Activated T-cell treated with anti-CD3 and anti-CD28 coated beads, Interleukin-2, amount 50 U/mL, for 4 hours (primary cell): ENCODE results near the gene SCRT2. TPM values are rescaled to one million over a fixed set of nuclear protein-coding genes. Genes with fewer than 3 reads are reported as not detected.
"Not testable (repeated sequence)": the region's sequence is repeated elsewhere in the genome, so short reads cannot be mapped to it uniquely, and the experiment has no call there.

Experiments
- ATAC-seq, 2 donors: fragments of 200-7000 bp; cut with Tn5 transposase; one replicate each; pipeline ENCODE4 v1.10.0; 2021
- DNase-seq: peaks from one replicate; pipeline ENCODE4 v3.0.0-alpha.2; 2020
- H3K27me3 Mint-ChIP-seq: one replicate; pipeline ENCODE4 v1.8.0; 2021; ENCODE audit warnings: low read depth, mixed read lengths
- H3K36me3 Mint-ChIP-seq: one replicate; pipeline ENCODE4 v1.8.0; 2022; ENCODE audit warnings: mixed read lengths; ENCODE audit not compliant: insufficient read depth
- H3K4me1 Mint-ChIP-seq: one replicate; pipeline ENCODE4 v1.8.0; 2021; ENCODE audit warnings: low read depth, mixed read lengths
- H3K4me3 Mint-ChIP-seq: one replicate; pipeline ENCODE4 v1.8.0; 2021; ENCODE audit warnings: mild to moderate bottlenecking, moderate library complexity, mixed read lengths
- H3K9me3 Mint-ChIP-seq: one replicate; pipeline ENCODE4 v1.8.0; 2021; ENCODE audit warnings: mixed read lengths
- total RNA-seq, 3 donors: library from RNA; stranded (reverse); gene quantifications; one replicate each; pipeline ENCODE4 v1.2.1, GENCODE V29; 2021

SCRT2 gene
- not detected for total RNA-seq

DNA sequence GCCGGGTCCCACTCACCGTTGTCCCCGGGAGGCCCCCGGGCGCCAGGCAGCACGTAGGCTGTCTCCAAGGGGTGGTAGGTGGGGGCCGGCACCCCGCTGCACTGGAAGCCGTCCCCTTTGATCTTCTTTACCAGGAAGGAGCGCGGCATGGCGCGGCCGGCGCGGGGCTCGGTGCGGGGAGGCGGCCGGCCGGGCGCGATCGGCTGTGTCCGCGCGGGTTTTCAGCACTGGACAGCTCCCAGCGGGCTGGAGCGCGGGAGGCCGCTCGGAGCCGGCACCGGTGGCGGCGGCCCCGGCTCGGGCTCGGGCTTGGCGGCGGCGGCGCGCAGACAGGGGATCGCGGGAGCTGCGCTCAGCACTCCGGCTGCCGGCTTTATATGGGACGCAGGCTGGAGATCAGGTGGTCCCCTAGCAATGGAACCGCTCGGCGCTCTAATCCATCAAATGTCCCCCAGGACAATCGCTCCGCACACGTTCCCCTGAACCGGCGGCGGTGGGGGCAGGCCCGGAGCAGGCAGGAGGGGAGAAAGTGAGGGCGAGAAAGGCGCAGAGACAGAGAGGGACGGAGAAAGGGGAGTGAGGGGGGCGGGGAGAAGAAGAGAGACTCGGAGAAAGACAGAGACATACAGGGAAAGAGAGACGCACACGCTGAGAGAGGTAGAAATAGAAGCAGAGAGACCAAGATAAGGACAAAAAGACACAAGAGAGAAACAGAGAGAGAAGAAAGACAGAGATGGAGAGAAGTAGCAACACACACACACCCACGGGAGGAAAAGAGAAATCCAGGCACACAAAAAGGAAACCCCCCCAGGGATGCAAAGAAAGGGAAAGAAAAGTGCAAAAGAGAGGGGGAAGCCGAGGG, at the start of gene SCRT2:
Gene SCRT2 (minus strand): TSS at position 350 of the 862 bp plus-strand sequence. CDS start 201 bp downstream, at position 149.
- H3K36me3 Mint-ChIP-seq: no peaks in the 10 kb centered on the region
- DNase-seq (peak; percentile 54), ATAC-seq (peak; percentile 81 to 89)
- peak within 1 kb of the TSS; percentile 1 for H3K4me3 Mint-ChIP-seq
- peaks cover 82% of the 10 kb centered on the region for H3K27me3 Mint-ChIP-seq
- peaks cover 6% of the 10 kb centered on the region for H3K4me1 Mint-ChIP-seq
- H3K9me3 Mint-ChIP-seq: no peaks in the 10 kb centered on the region

DNA sequence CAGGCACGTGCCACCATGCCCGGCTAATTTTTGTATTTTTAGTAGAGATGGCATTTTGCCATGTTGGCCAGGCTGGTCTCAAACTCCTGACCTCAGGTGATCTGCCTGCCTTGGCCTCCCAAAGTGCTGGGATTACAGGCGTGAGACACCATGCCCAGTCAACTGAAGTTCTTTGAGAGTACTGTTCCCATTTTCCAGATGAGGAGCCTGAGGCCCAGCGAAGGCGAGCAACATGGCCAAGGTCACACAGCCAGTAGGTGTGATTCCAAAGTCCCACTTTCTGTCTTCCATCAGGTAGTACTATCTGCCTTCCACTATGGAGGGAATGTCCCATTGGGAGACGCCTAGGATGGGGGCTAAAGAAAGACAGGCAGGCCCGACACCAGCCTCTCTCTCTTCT, 49.2 kb upstream of the SCRT2 start:
- not testable (repeated sequence) for ATAC-seq, H3K4me1 Mint-ChIP-seq, H3K36me3 Mint-ChIP-seq, H3K4me3 Mint-ChIP-seq, H3K9me3 Mint-ChIP-seq, DNase-seq
- H3K27me3 Mint-ChIP-seq: peaks cover 62% of the 10 kb centered on the region

DNA sequence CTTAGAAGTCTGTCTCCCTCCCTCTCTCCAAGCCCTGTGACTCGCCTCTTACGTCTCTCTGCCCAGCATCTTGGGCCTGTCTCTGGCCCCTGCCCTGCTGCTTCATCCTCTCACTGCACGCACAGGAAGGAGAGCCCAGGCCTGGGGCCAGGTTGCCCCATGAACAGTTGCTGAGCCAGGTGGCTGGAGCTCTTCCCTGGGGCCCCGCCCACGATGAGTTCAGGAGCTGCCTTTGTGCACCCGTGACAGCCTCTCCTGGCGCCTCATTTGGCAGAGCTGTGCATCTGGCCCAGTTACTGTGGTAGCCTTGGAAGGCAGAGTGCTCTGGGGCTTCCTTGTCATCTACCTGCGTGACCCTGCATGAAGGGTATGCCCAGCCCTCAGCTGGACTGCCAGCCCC, 48.2 kb upstream of the SCRT2 start:
- no peak overlapping the region for H3K4me3 Mint-ChIP-seq
- ATAC-seq: no peak
- no peaks in the 10 kb centered on the region for H3K36me3 Mint-ChIP-seq
- peaks cover 59% of the 10 kb centered on the region for H3K27me3 Mint-ChIP-seq
- DNase-seq: no peak
- H3K4me1 Mint-ChIP-seq: peaks cover 3% of the 10 kb centered on the region
- H3K9me3 Mint-ChIP-seq: no peaks in the 10 kb centered on the region

DNA sequence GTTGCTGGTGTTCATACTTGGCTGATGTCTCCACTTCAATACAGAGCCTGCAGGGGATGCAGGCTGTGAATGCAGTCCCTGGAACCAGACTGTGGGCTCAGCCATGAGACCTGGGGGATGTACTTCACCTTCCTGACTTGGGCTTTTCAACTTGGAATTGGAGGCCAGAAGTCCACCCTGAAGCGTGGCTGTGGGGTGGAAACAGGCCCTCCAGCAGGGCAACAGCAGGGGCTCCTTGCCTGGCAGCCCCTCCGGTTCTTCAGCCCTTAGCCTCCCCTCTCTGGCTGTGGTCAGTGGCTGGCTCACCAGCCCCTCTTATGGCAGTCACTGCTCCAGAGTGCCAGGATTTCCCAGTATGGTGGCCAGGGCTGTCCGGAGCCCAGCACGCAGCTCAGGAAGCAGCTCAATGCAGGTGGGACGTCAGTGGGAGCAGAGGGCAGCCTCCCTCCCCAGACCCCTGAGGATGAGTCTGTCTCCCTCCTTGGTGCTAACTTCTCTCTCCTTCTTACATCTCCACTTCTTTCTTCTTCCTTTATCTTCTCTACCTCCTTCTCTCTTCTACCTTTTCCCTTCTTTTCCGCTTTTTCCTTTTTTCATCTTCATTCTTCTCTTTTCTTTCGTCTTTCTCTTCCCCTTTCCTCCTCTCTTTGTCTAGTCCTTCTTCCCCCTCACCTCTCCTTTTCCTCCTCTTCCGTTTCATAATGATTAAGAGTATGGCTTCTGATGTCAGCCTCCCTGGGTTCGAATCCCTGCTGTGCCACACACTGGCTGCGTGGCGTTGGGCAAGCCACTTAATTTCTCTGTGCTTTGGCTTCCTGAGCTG, 47.4 kb upstream of the SCRT2 start:
- Mint-ChIP-seq H3K4me1 (no peaks in the 10 kb centered on the region), H3K27me3 (peaks cover 60% of the 10 kb centered on the region)
- no peak for ATAC-seq

DNA sequence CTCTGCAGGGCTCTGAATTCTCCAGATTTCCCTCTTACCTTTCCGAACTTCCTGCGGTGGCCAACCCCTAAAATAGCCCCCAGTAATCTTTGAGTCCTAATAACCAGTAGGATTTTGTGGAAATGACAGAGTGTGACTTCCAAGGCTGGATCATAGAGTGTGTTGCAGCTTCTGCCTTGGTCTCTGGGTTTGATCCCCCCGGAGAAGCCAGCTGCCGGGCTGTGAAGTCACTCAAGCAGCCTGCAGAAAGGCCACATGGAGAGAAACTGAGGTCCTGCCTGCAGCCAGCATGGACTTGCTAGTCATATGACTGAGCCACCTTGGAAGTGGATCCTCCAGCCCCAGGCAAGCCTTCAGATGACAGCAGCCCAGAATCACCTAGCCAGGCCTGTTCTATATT, 46.3 kb upstream of the SCRT2 start:
- DNase-seq: no peak
- Mint-ChIP-seq H3K4me1 (no peaks in the 10 kb centered on the region), H3K27me3 (peaks cover 64% of the 10 kb centered on the region), H3K36me3 (no peaks in the 10 kb centered on the region), H3K4me3 (no peak overlapping the region), H3K9me3 (no peaks in the 10 kb centered on the region)
- ATAC-seq: no peak

More for the DNA sequence above, 47.4 kb upstream of the SCRT2 start:
- Mint-ChIP-seq H3K36me3 (no peaks in the 10 kb centered on the region), H3K4me3 (no peak overlapping the region), H3K9me3 (no peaks in the 10 kb centered on the region)
- DNase-seq: no peak

DNA sequence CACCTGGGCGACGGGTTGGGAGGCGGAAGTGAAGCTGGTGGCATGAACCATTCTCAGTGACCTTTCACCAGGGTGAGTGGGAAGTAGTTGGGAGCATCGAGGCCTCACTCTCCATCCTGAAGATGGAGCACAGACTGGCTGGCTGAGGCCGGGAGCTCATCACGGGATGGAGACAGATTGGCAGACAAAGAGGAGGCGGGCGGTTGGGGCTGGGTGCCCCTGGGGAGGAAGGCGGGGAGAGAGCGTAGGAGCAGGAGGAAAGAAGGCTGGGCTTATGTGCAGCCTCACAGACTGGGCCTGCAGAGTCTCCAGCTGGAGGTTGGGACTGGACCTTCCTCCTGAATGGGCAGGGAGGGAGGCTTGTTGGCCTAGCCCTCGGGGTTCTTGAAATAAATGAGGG, 44.2 kb upstream of the SCRT2 start:
- Mint-ChIP-seq H3K36me3 (no peaks in the 10 kb centered on the region), H3K9me3 (no peaks in the 10 kb centered on the region), H3K27me3 (peaks cover 48% of the 10 kb centered on the region), H3K4me3 (no peak overlapping the region), H3K4me1 (no peaks in the 10 kb centered on the region)
- DNase-seq (no peak), ATAC-seq (no peak)

DNA sequence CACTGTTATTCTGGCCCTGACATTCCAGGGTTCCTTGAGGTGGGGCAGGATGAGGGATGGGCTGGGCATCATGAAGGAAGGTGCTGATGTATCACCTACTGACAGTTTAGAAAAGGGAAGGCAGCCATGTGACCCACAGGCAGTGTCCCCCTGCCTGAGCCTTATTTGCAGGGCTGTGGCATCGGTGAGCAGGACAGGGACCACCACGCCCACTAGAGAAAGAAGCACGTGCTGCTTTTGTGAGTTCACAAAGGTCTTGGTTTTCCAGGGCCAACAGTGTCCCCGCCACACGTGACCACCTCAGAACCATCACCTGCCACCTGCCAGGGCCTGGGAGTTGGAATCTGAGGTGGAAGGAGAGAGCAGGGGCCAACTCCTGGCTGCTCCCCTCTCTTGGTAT, 43.5 kb upstream of the SCRT2 start:
- no peak for DNase-seq
- Mint-ChIP-seq H3K27me3 (peaks cover 44% of the 10 kb centered on the region), H3K9me3 (no peaks in the 10 kb centered on the region), H3K4me3 (no peak overlapping the region), H3K4me1 (no peaks in the 10 kb centered on the region), H3K36me3 (no peaks in the 10 kb centered on the region)
- no peak for ATAC-seq

DNA sequence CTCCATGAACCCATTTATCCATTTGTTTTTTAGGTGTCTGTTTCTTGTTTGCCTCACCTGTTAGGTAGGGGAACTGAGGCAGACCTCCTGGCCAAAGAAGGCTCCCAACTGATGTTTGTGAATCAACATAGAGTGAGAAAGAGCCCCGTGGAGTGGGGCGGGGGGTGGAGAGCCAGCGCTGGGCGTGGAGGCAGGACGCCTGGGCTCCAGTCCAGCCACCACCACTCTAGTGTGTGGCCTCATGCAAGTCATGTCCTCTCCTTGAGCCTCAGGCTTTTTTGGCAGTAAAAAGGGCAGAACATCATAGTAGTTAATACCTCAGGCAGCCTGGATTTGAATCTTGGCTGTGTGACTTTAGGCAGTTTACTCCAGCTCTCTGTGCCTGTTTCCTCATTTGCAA, 42.2 kb upstream of the SCRT2 start:
- Mint-ChIP-seq H3K4me3 (no peak overlapping the region), H3K9me3 (peaks cover 6% of the 10 kb centered on the region), H3K36me3 (no peaks in the 10 kb centered on the region), H3K27me3 (peaks cover 38% of the 10 kb centered on the region), H3K4me1 (no peaks in the 10 kb centered on the region)
- DNase-seq: no peak
- ATAC-seq: no peak

DNA sequence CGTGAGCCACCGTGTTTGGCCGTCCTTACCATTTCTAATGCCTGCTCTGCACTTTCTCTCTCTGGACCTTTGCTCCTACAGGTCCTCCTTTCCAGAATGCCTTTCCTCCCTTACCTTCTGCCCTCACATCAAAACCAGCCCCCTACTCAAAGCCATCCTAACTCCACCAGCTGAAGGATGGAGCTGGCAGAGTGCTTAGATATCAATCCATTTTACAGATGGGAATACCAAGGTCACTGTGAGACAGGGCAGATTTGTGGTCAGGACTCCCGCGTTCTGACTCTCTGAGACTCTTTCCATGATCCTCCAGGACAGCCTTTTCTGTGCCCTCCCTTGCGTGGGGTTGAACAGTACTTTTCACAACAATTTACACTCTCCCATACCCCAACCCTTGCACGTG, 41.7 kb upstream of the SCRT2 start:
- no peak for DNase-seq
- H3K4me3 Mint-ChIP-seq: no peak overlapping the region
- H3K9me3 Mint-ChIP-seq: peaks cover 6% of the 10 kb centered on the region
- no peak for ATAC-seq
- H3K4me1 Mint-ChIP-seq: no peaks in the 10 kb centered on the region
- H3K36me3 Mint-ChIP-seq: no peaks in the 10 kb centered on the region
- H3K27me3 Mint-ChIP-seq: peaks cover 39% of the 10 kb centered on the region

DNA sequence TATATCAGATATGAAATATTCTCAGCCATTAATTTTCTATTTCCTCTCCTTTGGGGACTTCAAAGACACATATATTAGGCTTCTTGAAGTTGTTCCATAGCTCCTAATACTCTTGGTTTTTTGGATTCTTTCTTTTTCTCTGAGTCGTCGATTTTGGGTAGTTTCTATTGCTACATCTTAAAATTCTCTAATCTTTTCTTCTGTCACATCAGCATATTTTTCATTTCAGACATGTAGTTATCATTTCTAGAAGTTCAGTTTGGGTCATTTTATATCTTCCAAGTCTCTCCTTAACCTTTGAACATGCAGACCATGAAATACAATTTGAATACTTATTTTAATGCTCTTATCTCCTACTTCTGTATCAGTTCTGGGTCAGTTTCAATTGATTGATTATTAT, 38.9 kb upstream of the SCRT2 start:
- H3K36me3 Mint-ChIP-seq: no peaks in the 10 kb centered on the region
- no peak overlapping the region for H3K4me3 Mint-ChIP-seq
- H3K4me1 Mint-ChIP-seq: peaks cover under 1% of the 10 kb centered on the region
- H3K9me3 Mint-ChIP-seq: peaks cover 6% of the 10 kb centered on the region
- DNase-seq (no peak), ATAC-seq (no peak)
- H3K27me3 Mint-ChIP-seq: peaks cover 38% of the 10 kb centered on the region

DNA sequence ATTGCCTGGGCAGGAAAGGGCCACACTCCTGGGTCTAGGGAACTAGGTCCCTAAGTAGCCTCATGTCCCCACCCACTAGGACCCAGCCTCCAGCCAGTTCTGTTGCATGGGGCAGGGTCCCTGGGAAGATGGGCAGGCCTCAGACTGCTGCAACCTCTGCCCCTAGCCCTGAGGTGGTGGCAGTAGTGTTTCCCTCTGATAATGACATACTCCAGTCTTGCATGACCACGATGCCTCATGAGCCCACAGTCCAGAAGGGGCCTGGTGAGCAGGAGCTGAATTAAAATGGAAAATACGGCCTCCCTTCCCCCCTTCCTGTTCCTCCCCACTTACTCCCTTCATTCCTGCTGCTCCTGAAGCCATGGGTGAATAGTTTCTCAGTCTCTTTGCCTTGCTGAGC, 36.0 kb upstream of the SCRT2 start:
- H3K27me3 Mint-ChIP-seq: peaks cover 30% of the 10 kb centered on the region
- no peak for ATAC-seq
- no peaks in the 10 kb centered on the region for H3K36me3 Mint-ChIP-seq
- DNase-seq: no peak
- peaks cover 2% of the 10 kb centered on the region for H3K4me1 Mint-ChIP-seq
- H3K9me3 Mint-ChIP-seq: peaks cover 12% of the 10 kb centered on the region
- H3K4me3 Mint-ChIP-seq: no peak overlapping the region

DNA sequence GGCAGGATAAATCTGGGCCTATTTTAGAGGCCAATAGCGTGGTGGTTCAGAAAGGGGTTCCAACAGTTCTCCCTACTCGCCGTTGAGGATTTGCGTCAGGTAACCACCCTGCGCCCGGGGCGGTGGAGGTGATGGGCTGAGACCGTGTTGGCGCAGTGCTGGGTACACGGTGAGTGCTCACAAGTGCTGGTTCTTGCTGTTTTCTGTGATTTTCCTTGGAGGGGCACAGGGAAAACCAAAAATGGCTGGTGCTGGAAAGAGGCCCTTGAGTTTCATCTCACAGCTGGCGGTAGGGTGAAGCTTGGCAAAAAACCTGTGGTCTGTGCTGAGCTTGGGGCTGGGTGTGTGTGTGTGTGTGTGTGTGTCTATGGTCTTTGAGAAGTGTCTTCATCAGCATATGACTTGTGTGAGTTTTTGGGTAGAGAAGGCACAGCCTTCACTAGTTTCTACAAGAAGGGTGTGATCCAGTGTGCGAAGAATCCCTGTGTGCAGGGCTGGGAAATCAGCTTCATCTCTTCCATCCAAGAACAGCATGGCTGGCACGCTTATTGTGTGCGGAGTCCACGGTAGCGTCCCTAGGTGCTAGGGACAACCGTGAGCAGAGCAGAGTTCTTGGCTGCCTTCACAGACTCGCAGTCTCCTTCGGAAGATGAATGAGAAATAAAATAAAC, 35.3 kb upstream of the SCRT2 start:
- DNase-seq: no peak
- no peaks in the 10 kb centered on the region for H3K36me3 Mint-ChIP-seq
- H3K4me3 Mint-ChIP-seq: no peak overlapping the region
- H3K4me1 Mint-ChIP-seq: peaks cover 2% of the 10 kb centered on the region
- H3K27me3 Mint-ChIP-seq: peaks cover 32% of the 10 kb centered on the region
- no peak for ATAC-seq
- peaks cover 12% of the 10 kb centered on the region for H3K9me3 Mint-ChIP-seq

DNA sequence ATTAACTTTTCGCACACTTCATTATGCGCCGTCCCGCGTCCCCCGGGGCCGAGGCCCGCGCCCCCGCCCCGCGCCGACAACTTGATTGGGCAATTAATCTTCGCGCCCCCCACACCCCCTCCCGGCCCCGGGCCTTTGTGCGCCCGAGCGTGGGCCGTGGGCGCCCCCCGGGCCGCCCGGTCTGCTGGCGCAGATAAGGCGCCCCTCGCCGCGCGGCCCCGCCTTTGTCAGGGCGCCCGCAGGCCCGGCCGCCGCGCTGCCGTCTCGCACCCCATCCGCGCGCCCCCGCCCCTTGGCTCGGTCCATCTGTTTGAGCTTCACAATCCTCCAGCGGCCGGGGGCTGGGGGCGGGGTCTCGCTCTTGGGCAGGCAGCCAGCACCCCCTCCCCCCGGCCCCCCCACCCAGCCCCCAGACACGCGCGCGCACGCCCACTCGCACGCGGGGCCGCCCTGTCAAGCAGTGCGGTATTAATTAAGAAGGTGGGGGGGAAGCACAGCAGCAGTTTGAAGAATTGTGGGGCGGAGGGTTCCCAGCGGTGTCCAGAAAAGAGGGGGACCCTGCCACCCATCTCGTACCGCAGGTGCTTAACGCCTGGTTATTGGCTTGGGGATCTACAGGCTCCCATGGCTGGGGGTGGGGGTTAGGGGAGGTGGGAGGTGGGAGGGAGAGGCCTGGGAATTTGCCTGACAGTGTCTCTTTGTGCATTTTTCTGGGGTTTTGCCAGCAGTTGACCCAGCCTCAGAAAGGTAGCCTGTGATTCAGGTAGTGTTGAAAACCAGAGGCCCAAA, 34.6 kb upstream of the SCRT2 start:
- Mint-ChIP-seq H3K27me3 (peaks cover 37% of the 10 kb centered on the region), H3K4me1 (peaks cover 2% of the 10 kb centered on the region), H3K4me3 (no peak overlapping the region), H3K9me3 (peaks cover 12% of the 10 kb centered on the region), H3K36me3 (no peaks in the 10 kb centered on the region)
- peak in 1 of 2 donors; percentile 18 for ATAC-seq
- DNase-seq: no peak

DNA sequence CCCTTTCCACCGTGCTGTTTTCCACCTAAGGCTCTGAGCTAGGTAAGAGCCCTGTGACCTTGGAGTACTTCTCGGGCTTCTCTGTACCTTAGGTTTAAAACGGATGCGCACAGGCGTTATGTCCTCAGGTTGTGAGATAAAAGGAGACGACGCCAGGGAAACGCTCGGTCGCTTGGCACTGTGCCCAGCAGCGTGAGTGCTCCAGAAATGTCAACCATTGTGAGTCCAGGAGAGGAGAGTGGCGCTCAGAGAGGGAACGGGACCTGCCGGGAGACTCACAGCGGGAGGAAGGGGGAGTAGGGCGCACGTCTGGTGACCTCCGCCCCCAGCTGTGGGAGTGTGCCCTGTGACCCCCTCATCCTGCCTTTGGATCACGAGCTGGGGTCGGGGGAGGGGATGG, 33.8 kb upstream of the SCRT2 start:
- Mint-ChIP-seq H3K9me3 (peaks cover 12% of the 10 kb centered on the region), H3K27me3 (peaks cover 37% of the 10 kb centered on the region), H3K36me3 (no peaks in the 10 kb centered on the region), H3K4me3 (no peak overlapping the region), H3K4me1 (peaks cover 2% of the 10 kb centered on the region)
- ATAC-seq (no peak), DNase-seq (no peak)
